OCI-LY1 (cell line): ENCODE measurements around the gene SEMA4F.

Source experiments
- H2AFZ ChIP-seq: fragments of 200-600 bp; sonication (generic), shearing (Covaris generic); 2 replicates; pipeline ENCODE4 v1.6.0; 2014; ENCODE audit warnings: antibody characterized with exemption, mild to moderate bottlenecking, low read length
- H3F3A ChIP-seq: fragments of 200-600 bp; sonication (generic), shearing (Covaris generic); 2 replicates; pipeline ENCODE4 v1.6.0; 2014; ENCODE audit warnings: mild to moderate bottlenecking, antibody characterized with exemption, low read length, moderate library complexity; ENCODE audit not compliant: insufficient read depth
- H3K27ac ChIP-seq: fragments of 200-600 bp; sonication (generic); 2 replicates; pipeline ENCODE4 v1.5.1; 2014; ENCODE audit warnings: low read length, mixed run types, mild to moderate bottlenecking, low read depth; ENCODE audit not compliant: poor library complexity, severe bottlenecking
- H3K27me3 ChIP-seq: fragments of 200-600 bp; sonication (generic); 2 replicates; pipeline ENCODE4 v1.6.0; 2014; ENCODE audit warnings: antibody characterized with exemption, mild to moderate bottlenecking, low read length, moderate library complexity; ENCODE audit not compliant: insufficient read depth
- H3K36me3 ChIP-seq: fragments of 200-600 bp; sonication (generic); 2 replicates; pipeline ENCODE4 v1.6.1; 2014; ENCODE audit warnings: mild to moderate bottlenecking, antibody characterized with exemption, low read length, moderate library complexity, mixed read lengths; ENCODE audit not compliant: insufficient read depth
- H3K4me1 ChIP-seq: fragments of 200-600 bp; sonication (generic); 2 replicates; pipeline ENCODE4 v1.5.1; 2014; ENCODE audit warnings: mild to moderate bottlenecking, low read length, moderate library complexity; ENCODE audit not compliant: insufficient read depth, severe bottlenecking
- H3K4me2 ChIP-seq: fragments of 200-600 bp; sonication (generic), shearing (Covaris generic); 2 replicates; pipeline ENCODE4 v1.6.1; 2014; ENCODE audit warnings: low read length
- H3K4me3 ChIP-seq: fragments of 200-600 bp; sonication (generic); 2 replicates; pipeline ENCODE4 v1.5.1; 2014; ENCODE audit warnings: low read length, low read depth, mild to moderate bottlenecking, mixed read lengths; ENCODE audit not compliant: poor library complexity, severe bottlenecking
- H3K79me2 ChIP-seq: fragments of 200-600 bp; shearing (Covaris generic); 2 replicates; pipeline ENCODE4 v1.6.1; 2016; ENCODE audit warnings: mixed run types, low read length, mixed read lengths; ENCODE audit not compliant: insufficient read depth
- H3K9ac ChIP-seq: fragments of 200-600 bp; sonication (generic), shearing (Covaris generic); 2 replicates; pipeline ENCODE4 v1.6.1; 2014; ENCODE audit warnings: mild to moderate bottlenecking, low read length, mixed read lengths
- H3K9me2 ChIP-seq: fragments of 200-600 bp; sonication (generic), shearing (Covaris generic); 2 replicates; pipeline ENCODE4 v1.6.1; 2014; ENCODE audit warnings: low read depth, mild to moderate bottlenecking, low read length, mixed read lengths
- H3K9me3 ChIP-seq: fragments of 200-600 bp; shearing (Covaris generic); 2 replicates; pipeline ENCODE4 v1.6.1; 2014; ENCODE audit warnings: low read length, mixed read lengths
- H4K20me1 ChIP-seq: fragments of 200-600 bp; sonication (generic), shearing (Covaris generic); 2 replicates; pipeline ENCODE4 v1.6.0; 2016; ENCODE audit warnings: mild to moderate bottlenecking, low read length; ENCODE audit not compliant: insufficient read depth
- CTCF ChIP-seq: fragments of 200-600 bp; sonication (generic), shearing (Covaris generic); IDR thresholded peaks from 2 replicates; pipeline ENCODE4 v1.5.1; 2017; ENCODE audit warnings: mild to moderate bottlenecking, antibody characterized with exemption, low read length, moderate library complexity, mixed read lengths
- EZH2 ChIP-seq: fragments of 200-600 bp; sonication (generic), shearing (Covaris generic); IDR thresholded peaks from 2 replicates; pipeline ENCODE4 v1.8.0; 2017; ENCODE audit warnings: borderline replicate concordance, mixed run types, mild to moderate bottlenecking, antibody characterized with exemption, low read length, moderate library complexity, mixed read lengths

The SEMA4F gene

DNA sequence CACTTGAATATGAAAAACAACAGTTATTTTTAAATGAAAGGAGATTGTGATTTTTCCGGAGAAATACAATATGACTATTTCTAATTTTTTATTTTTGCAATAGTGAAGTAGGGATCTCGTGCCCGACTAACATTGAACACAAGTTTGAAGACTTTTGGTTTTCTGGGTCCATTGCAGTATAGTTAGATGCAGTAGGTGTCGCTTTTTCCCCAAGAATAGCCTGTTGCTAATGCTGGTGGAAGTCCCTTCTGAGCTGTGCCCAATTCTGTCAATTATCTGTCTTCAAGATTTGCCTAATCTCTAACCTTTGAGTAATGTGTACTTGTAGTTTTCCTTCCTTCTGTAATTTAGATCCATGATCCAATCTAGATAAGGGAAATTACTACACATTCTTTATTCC lies 36.5 kb downstream of the SEMA4F start:
- no peak overlapping the region for H3K9ac ChIP-seq
- H3K27ac ChIP-seq = no peak overlapping the region
- H3F3A ChIP-seq = no peaks in the 10 kb centered on the region

GRCh38 chr2:74691929-74692328 lies 37.9 kb downstream of the SEMA4F start:
- H3F3A ChIP-seq = no peaks in the 10 kb centered on the region
- H3K27ac ChIP-seq = no peak overlapping the region
- H4K20me1 ChIP-seq = no peaks in the 10 kb centered on the region
- H3K36me3 ChIP-seq = no peaks in the 10 kb centered on the region
- TF ChIP-seq EZH2 (no peak), CTCF (no peak)
- H3K79me2 ChIP-seq = no peaks in the 10 kb centered on the region
- H3K9ac ChIP-seq = no peak overlapping the region
- no peak overlapping the region for H2AFZ ChIP-seq
- no peak overlapping the region for H3K4me3 ChIP-seq
- no peak overlapping the region for H3K4me2 ChIP-seq
- no peaks in the 10 kb centered on the region for H3K9me3 ChIP-seq
- H3K27me3 ChIP-seq = no peaks in the 10 kb centered on the region
- H3K9me2 ChIP-seq = no peaks in the 10 kb centered on the region
- H3K4me1 ChIP-seq = no peaks in the 10 kb centered on the region

More for the DNA sequence above, 36.5 kb downstream of the SEMA4F start:
- Histone ChIP-seq H4K20me1 (no peaks in the 10 kb centered on the region), H3K79me2 (no peaks in the 10 kb centered on the region), H3K4me3 (no peak overlapping the region), H3K9me2 (no peaks in the 10 kb centered on the region), H3K27me3 (no peaks in the 10 kb centered on the region), H3K4me1 (no peaks in the 10 kb centered on the region), H2AFZ (no peak overlapping the region), H3K9me3 (no peaks in the 10 kb centered on the region), H3K36me3 (no peaks in the 10 kb centered on the region), H3K4me2 (no peak overlapping the region)
- TF ChIP-seq CTCF = peak; percentile 73
- no peak for TF ChIP-seq EZH2

GRCh38 chr2:74693213-74693612 lies 39.2 kb downstream of the SEMA4F start:
- Histone ChIP-seq H3K4me2 (no peak overlapping the region), H2AFZ (no peak overlapping the region), H3K4me1 (no peaks in the 10 kb centered on the region), H3K9me2 (no peaks in the 10 kb centered on the region), H3K79me2 (no peaks in the 10 kb centered on the region), H3K27me3 (no peaks in the 10 kb centered on the region), H3K9ac (no peak overlapping the region), H4K20me1 (no peaks in the 10 kb centered on the region), H3K27ac (no peak overlapping the region), H3F3A (no peaks in the 10 kb centered on the region), H3K9me3 (no peaks in the 10 kb centered on the region), H3K4me3 (no peak overlapping the region), H3K36me3 (no peaks in the 10 kb centered on the region)
- TF ChIP-seq CTCF = no peak
- TF ChIP-seq EZH2 = no peak
